DMS53 treated with DMSO at 0.1 percent for 48 hours (cell line): ENCODE measurements around the gene FHIT.
"Not testable (repeated sequence)": the region's sequence is repeated elsewhere in the genome, so short reads cannot be mapped to it uniquely, and the experiment has no call there.

ENCODE experiments used
- DNase-seq: peaks from one replicate; lab custom pipeline; 2025; ENCODE audit not compliant: unreplicated experiment; lab: John Stamatoyannopoulos, UW

Gene FHIT

GRCh38 chr3:59990915-59991314, 1260.3 kb downstream of the FHIT start:
- DNase-seq: peak; percentile 1

GRCh38 chr3:59982510-59982909, 1268.7 kb downstream of the FHIT start:
- DNase-seq: no peak

- no peak for DNase-seq
Measured at GRCh38 chr3:59981377-59981776, 1269.9 kb downstream of the FHIT start.

- no peak for DNase-seq
Measured at GRCh38 chr3:59980576-59980975, 1270.7 kb downstream of the FHIT start.

GRCh38 chr3:59979542-59979941, 1271.7 kb downstream of the FHIT start:
- no peak for DNase-seq

- DNase-seq: no peak
Measured at GRCh38 chr3:59978979-59979378, 1272.3 kb downstream of the FHIT start.

- no peak for DNase-seq
Measured at GRCh38 chr3:59970796-59971195, 1280.5 kb downstream of the FHIT start.

GRCh38 chr3:59970376-59970775, 1280.9 kb downstream of the FHIT start:
- no peak for DNase-seq

- no peak for DNase-seq
Measured at GRCh38 chr3:59968513-59969045, 1282.7 kb downstream of the FHIT start.

GRCh38 chr3:59963676-59964075, 1287.6 kb downstream of the FHIT start:
- no peak for DNase-seq

GRCh38 chr3:59957150-59957549, 1294.1 kb downstream of the FHIT start:
- no peak for DNase-seq

- no peak for DNase-seq
Measured at GRCh38 chr3:59953104-59953503, 1298.1 kb downstream of the FHIT start.

GRCh38 chr3:59949311-59949710, 1301.9 kb downstream of the FHIT start:
- no peak for DNase-seq

- DNase-seq: no peak
Measured at GRCh38 chr3:59946401-59946800, 1304.9 kb downstream of the FHIT start.

- DNase-seq: no peak
Measured at GRCh38 chr3:59940718-59941117, 1310.5 kb downstream of the FHIT start.

GRCh38 chr3:59939826-59940426, 1311.3 kb downstream of the FHIT start:
- no peak for DNase-seq

GRCh38 chr3:59938828-59939227, 1312.4 kb downstream of the FHIT start:
- no peak for DNase-seq

GRCh38 chr3:59937201-59937600, 1314.1 kb downstream of the FHIT start:
- no peak for DNase-seq

- no peak for DNase-seq
Measured at GRCh38 chr3:59936472-59936871, 1314.8 kb downstream of the FHIT start.

- DNase-seq: no peak
Measured at GRCh38 chr3:59935025-59935424, 1316.2 kb downstream of the FHIT start.

GRCh38 chr3:59934560-59934959, 1316.7 kb downstream of the FHIT start:
- DNase-seq: not testable (repeated sequence)

- DNase-seq: no peak
Measured at GRCh38 chr3:59930170-59930569, 1321.1 kb downstream of the FHIT start.

GRCh38 chr3:59927056-59927455, 1324.2 kb downstream of the FHIT start:
- no peak for DNase-seq
